ENCODE data around the gene ZCCHC17. TPM values are rescaled to one million over a fixed set of nuclear protein-coding genes. Genes with fewer than 3 reads are reported as not detected.

Gene ZCCHC17
- total RNA-seq, 4 donors from 2014 or later, result 23.3 to 36.8 (median 25.0) TPM

- intact Hi-C loops (cut with DNase I; ENCODE audit: low total_unique reads), result no loop called here
- Histone ChIP-seq H3K9me3 (no peaks in the 10 kb centered on the region), H3K27me3 (no peaks in the 10 kb centered on the region), H3K27ac (peak overlapping the region; percentile 87 to 88), H3K36me3 (no peaks in the 10 kb centered on the region), H3K4me1 (peaks cover 0 to 6% of the 10 kb centered on the region in 2 donors), H3K4me3 (no peak overlapping the region)
- DNase-seq, result peak; percentile 76 to 79
- TF ChIP-seq, protein P1, sequence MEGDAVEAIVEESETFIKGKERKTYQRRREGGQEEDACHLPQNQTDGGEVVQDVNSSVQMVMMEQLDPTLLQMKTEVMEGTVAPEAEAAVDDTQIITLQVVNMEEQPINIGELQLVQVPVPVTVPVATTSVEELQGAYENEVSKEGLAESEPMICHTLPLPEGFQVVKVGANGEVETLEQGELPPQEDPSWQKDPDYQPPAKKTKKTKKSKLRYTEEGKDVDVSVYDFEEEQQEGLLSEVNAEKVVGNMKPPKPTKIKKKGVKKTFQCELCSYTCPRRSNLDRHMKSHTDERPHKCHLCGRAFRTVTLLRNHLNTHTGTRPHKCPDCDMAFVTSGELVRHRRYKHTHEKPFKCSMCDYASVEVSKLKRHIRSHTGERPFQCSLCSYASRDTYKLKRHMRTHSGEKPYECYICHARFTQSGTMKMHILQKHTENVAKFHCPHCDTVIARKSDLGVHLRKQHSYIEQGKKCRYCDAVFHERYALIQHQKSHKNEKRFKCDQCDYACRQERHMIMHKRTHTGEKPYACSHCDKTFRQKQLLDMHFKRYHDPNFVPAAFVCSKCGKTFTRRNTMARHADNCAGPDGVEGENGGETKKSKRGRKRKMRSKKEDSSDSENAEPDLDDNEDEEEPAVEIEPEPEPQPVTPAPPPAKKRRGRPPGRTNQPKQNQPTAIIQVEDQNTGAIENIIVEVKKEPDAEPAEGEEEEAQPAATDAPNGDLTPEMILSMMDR (IDR thresholded peaks at IDR 0.05), result no peak
- no peak for TF ChIP-seq POLR2A (IDR thresholded peaks at IDR 0.05)
These were observed 77.8 kb downstream of the ZCCHC17 start for GRCh38 chr1:31374511-31375196.

- H3K36me3 ChIP-seq, result no peaks in the 10 kb centered on the region
- H3K9me3 ChIP-seq, result no peaks in the 10 kb centered on the region
- DNase-seq, result no peak
- no peaks in the 10 kb centered on the region for H3K27me3 ChIP-seq
- no peak overlapping the region for H3K27ac ChIP-seq
- peaks cover 0 to 6% of the 10 kb centered on the region in 2 donors for H3K4me1 ChIP-seq
- intact Hi-C loops (cut with DNase I; ENCODE audit: low total_unique reads), result no loop called here
- no peak overlapping the region for H3K4me3 ChIP-seq
- TF ChIP-seq, protein P1 (IDR thresholded peaks at IDR 0.05), result no peak
- no peak for TF ChIP-seq POLR2A (IDR thresholded peaks at IDR 0.05)
These were observed 79.7 kb downstream of the ZCCHC17 start for GRCh38 chr1:31376375-31377134.

DNA sequence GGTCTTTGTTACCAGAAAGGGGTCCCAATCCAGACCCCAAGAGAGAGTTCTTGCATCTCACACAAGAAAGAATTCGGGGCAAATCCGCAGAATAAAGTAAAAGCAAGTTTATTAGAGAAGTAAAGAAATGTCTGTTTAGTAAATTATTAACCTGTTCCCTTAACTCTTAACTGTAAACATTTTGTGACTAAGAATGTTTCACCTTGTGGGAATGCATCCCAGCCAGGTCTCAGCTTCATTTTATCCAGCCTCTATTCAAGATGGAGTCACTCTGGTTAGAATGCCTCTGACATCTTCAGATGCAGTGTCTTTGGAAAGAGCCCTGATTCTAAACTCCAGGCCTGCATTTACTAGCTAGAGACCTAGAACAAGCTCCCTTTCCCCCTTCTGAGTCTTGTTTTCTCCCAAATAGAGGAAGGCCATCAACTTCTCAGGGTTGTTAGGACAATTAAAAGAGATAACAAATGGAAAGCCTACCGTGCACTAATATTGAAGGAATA, 80.6 kb downstream of the ZCCHC17 start:
- no peak overlapping the region for H3K27ac ChIP-seq

DNA sequence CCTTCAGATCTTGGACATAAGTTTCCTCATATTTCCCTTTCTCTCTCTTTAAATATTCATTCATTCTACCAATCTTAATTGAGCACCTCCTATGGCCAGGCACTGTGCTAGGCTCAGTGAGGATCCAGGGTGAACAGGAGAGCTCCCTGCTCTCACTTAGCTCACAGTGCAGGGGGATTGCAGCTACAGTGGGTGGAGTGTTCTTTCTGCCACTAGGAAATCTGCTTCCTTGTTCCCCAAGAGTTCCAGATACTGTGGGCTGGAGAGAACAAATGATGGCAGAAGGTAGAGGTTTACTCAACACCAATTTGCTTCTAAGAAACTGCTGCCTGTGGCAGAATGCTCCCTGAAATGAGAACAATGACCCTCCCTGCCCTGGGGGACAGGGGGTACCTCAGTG, 81.2 kb downstream of the ZCCHC17 start:
- Histone ChIP-seq H3K4me1 (peaks cover 0 to 6% of the 10 kb centered on the region in 2 donors), H3K27me3 (no peaks in the 10 kb centered on the region), H3K4me3 (no peak overlapping the region), H3K36me3 (no peaks in the 10 kb centered on the region), H3K27ac (no peak overlapping the region), H3K9me3 (no peaks in the 10 kb centered on the region)
- TF ChIP-seq, protein P1 (IDR thresholded peaks at IDR 0.05), result no peak
- no peak for TF ChIP-seq POLR2A (IDR thresholded peaks at IDR 0.05)
- intact Hi-C loops (cut with DNase I; ENCODE audit: low total_unique reads), result no loop called here
- no peak for DNase-seq

More for the DNA sequence above, 80.6 kb downstream of the ZCCHC17 start:
- Histone ChIP-seq H3K36me3 (no peaks in the 10 kb centered on the region), H3K27me3 (no peaks in the 10 kb centered on the region), H3K9me3 (no peaks in the 10 kb centered on the region), H3K4me3 (no peak overlapping the region), H3K4me1 (peaks cover 0 to 6% of the 10 kb centered on the region in 2 donors)
- TF ChIP-seq, protein P1 (IDR thresholded peaks at IDR 0.05), result no peak
- TF ChIP-seq POLR2A (IDR thresholded peaks at IDR 0.05), result no peak
- no peak for DNase-seq
- intact Hi-C loops (cut with DNase I; ENCODE audit: low total_unique reads), result no loop called here

DNA sequence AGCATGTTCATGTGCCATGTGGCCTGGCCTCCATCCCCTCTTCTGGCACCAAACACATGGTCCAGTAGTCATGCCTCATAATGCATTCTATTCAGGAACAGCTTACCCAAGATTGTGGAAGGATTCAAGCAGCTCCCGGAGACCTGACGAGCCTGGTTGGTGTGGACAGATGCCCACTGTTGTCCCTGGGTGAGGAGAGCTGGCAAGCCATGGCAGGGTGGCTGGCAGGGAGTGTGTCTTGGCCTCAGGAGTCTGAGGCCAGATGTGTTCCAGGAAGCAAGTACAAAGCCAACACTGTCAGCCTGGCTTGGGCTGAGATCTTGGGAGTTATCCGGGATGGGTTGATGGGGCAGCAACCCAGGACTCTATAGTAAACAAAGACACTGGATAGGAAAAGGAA, 83.3 kb downstream of the ZCCHC17 start:
- DNase-seq, result no peak
- intact Hi-C loops (cut with DNase I; ENCODE audit: low total_unique reads), result no loop called here

More for the DNA sequence above, 83.3 kb downstream of the ZCCHC17 start:
- Histone ChIP-seq H3K27ac (no peak overlapping the region), H3K4me1 (no peaks in the 10 kb centered on the region), H3K36me3 (no peaks in the 10 kb centered on the region), H3K9me3 (no peaks in the 10 kb centered on the region), H3K27me3 (no peaks in the 10 kb centered on the region), H3K4me3 (no peak overlapping the region)
- no peak for TF ChIP-seq POLR2A (IDR thresholded peaks at IDR 0.05)
- TF ChIP-seq, protein P1 (IDR thresholded peaks at IDR 0.05), result no peak
